Osteocyte (in vitro differentiated cells): ENCODE results near the gene XRCC3. TPM values are rescaled to one million over a fixed set of nuclear protein-coding genes. Genes with fewer than 3 reads are reported as not detected.

Experiments
- DNase-seq: peaks from one replicate; pipeline ENCODE4 v3.0.0; 2021; ENCODE audit warnings: mixed read lengths; ENCODE audit not compliant: unreplicated experiment; ENCODE audit errors: extremely low spot score
- H3K27ac Mint-ChIP-seq: one replicate; pipeline ENCODE4 v1.8.0; 2021; ENCODE audit warnings: mild to moderate bottlenecking, mixed read lengths; ENCODE audit not compliant: unreplicated experiment
- H3K27me3 Mint-ChIP-seq: one replicate; pipeline ENCODE4 v1.8.0; 2021; ENCODE audit warnings: mixed read lengths; ENCODE audit not compliant: unreplicated experiment
- H3K36me3 Mint-ChIP-seq: one replicate; pipeline ENCODE4 v1.8.0; 2021; ENCODE audit warnings: mixed read lengths; ENCODE audit not compliant: unreplicated experiment
- H3K4me1 Mint-ChIP-seq: one replicate; pipeline ENCODE4 v1.8.0; 2021; ENCODE audit warnings: mixed read lengths; ENCODE audit not compliant: unreplicated experiment
- H3K4me3 Mint-ChIP-seq: one replicate; pipeline ENCODE4 v1.8.0; 2021; ENCODE audit warnings: mild to moderate bottlenecking, moderate library complexity, mixed read lengths; ENCODE audit not compliant: unreplicated experiment
- H3K9me3 Mint-ChIP-seq: one replicate; pipeline ENCODE4 v1.8.0; 2021; ENCODE audit warnings: mixed read lengths; ENCODE audit not compliant: unreplicated experiment
- CTCF ChIP-seq: fragments of 200-600 bp; sonication (generic); IDR thresholded peaks from 2 replicates; pipeline ENCODE4 v1.5.0; 2021; ENCODE audit warnings: antibody characterized with exemption, mild to moderate bottlenecking, moderate library complexity
- total RNA-seq: library from RNA; stranded (reverse); gene quantifications from 2 replicates; pipeline ENCODE4 v1.2.1, GENCODE V29; 2021

The XRCC3 gene
- total RNA-seq, 1 donor from 2014 or later = 7.5 TPM

GRCh38 chr14:103748534-103748857 is 33.2 kb upstream of the XRCC3 start:
- H3K27ac Mint-ChIP-seq = no peak overlapping the region
- DNase-seq = no peak

GRCh38 chr14:103746701-103747100 is 31.4 kb upstream of the XRCC3 start:
- Mint-ChIP-seq H3K36me3 (no peaks in the 10 kb centered on the region), H3K9me3 (no peaks in the 10 kb centered on the region), H3K4me3 (no peak overlapping the region), H3K27me3 (no peaks in the 10 kb centered on the region), H3K27ac (no peak overlapping the region), H3K4me1 (peaks cover under 1% of the 10 kb centered on the region)
- no peak for DNase-seq
- no peak for TF ChIP-seq CTCF

More at GRCh38 chr14:103748534-103748857, 33.2 kb upstream of the XRCC3 start:
- TF ChIP-seq CTCF = no peak
- Mint-ChIP-seq H3K4me1 (no peaks in the 10 kb centered on the region), H3K36me3 (no peaks in the 10 kb centered on the region), H3K27me3 (no peaks in the 10 kb centered on the region), H3K4me3 (no peak overlapping the region), H3K9me3 (no peaks in the 10 kb centered on the region)

GRCh38 chr14:103745424-103745823 is 30.2 kb upstream of the XRCC3 start:
- H3K36me3 Mint-ChIP-seq = no peaks in the 10 kb centered on the region
- H3K9me3 Mint-ChIP-seq = no peaks in the 10 kb centered on the region
- TF ChIP-seq CTCF = no peak
- H3K4me3 Mint-ChIP-seq = no peak overlapping the region
- peaks cover 6% of the 10 kb centered on the region for H3K4me1 Mint-ChIP-seq
- no peak for DNase-seq
- no peaks in the 10 kb centered on the region for H3K27me3 Mint-ChIP-seq
- no peak overlapping the region for H3K27ac Mint-ChIP-seq

GRCh38 chr14:103744621-103745395 is 29.6 kb upstream of the XRCC3 start:
- Mint-ChIP-seq H3K4me3 (no peak overlapping the region), H3K27me3 (no peaks in the 10 kb centered on the region), H3K27ac (no peak overlapping the region), H3K9me3 (no peaks in the 10 kb centered on the region), H3K36me3 (peaks cover under 1% of the 10 kb centered on the region), H3K4me1 (peaks cover 6% of the 10 kb centered on the region)
- TF ChIP-seq CTCF = no peak
- no peak for DNase-seq

- no peaks in the 10 kb centered on the region for H3K9me3 Mint-ChIP-seq
- H3K36me3 Mint-ChIP-seq = peaks cover 3% of the 10 kb centered on the region
- DNase-seq = no peak
- no peak overlapping the region for H3K4me3 Mint-ChIP-seq
- no peak for TF ChIP-seq CTCF
- H3K4me1 Mint-ChIP-seq = peaks cover 6% of the 10 kb centered on the region
- H3K27me3 Mint-ChIP-seq = no peaks in the 10 kb centered on the region
- no peak overlapping the region for H3K27ac Mint-ChIP-seq
Observed at GRCh38 chr14:103743691-103744090, 28.4 kb upstream of the XRCC3 start.
